GM21447 (cell line): Measurements from ENCODE around the gene TRIM28.
A peak's percentile ranks its signal among the peaks of the same experiment; 100 is the strongest.

Experiments used
- ATAC-seq: cut with Tn5 transposase; IDR thresholded peaks from one replicate; pipeline ENCODE4 v1.9.1; 2021; ENCODE audit not compliant: unreplicated experiment

The TRIM28 gene

GRCh38 chr19:58547323-58548312 lies 3.8 kb downstream of the TRIM28 start:
- no peak for ATAC-seq

- ATAC-seq: no peak
These were observed 5.2 kb downstream of the TRIM28 start for GRCh38 chr19:58548859-58549663.

GRCh38 chr19:58549664-58550361 lies 5.9 kb downstream of the TRIM28 start:
- ATAC-seq: no peak

- no peak for ATAC-seq
These were observed 6.7 kb downstream of the TRIM28 start for GRCh38 chr19:58550362-58551122.

GRCh38 chr19:58551123-58551497 lies 7.2 kb downstream of the TRIM28 start:
- ATAC-seq: no peak

- ATAC-seq: no peak
These were observed 8.0 kb downstream of the TRIM28 start for GRCh38 chr19:58551577-58552471.

GRCh38 chr19:58552655-58553054 lies 8.8 kb downstream of the TRIM28 start:
- ATAC-seq: no peak

GRCh38 chr19:58553799-58554493 lies 10.1 kb downstream of the TRIM28 start:
- ATAC-seq: no peak

- ATAC-seq: no peak
These were observed 10.9 kb downstream of the TRIM28 start, which contains the start of gene CHMP2A for GRCh38 chr19:58554494-58555368. Gene CHMP2A (minus strand): TSS chr19:58555105. CDS start chr19:58554212, 893 bp downstream.

GRCh38 chr19:58555369-58555885 lies 11.6 kb downstream of the TRIM28 start:
- no peak for ATAC-seq

- ATAC-seq: no peak
These were observed 12.2 kb downstream of the TRIM28 start for GRCh38 chr19:58555920-58556621.

GRCh38 chr19:58556622-58557220 lies 12.9 kb downstream of the TRIM28 start:
- ATAC-seq: no peak

GRCh38 chr19:58557221-58558065 lies 13.6 kb downstream of the TRIM28 start:
- ATAC-seq: no peak

GRCh38 chr19:58558066-58558622 lies 14.3 kb downstream of the TRIM28 start, which contains the start of gene UBE2M:
Gene UBE2M (minus strand): TSS chr19:58558611. CDS start chr19:58558381, 230 bp downstream.
- ATAC-seq: no peak

- peak; percentile 47 for ATAC-seq
These were observed 14.9 kb downstream of the TRIM28 start for GRCh38 chr19:58558623-58559274.
